ENCODE measurements around the gene NUP210.

DNA sequence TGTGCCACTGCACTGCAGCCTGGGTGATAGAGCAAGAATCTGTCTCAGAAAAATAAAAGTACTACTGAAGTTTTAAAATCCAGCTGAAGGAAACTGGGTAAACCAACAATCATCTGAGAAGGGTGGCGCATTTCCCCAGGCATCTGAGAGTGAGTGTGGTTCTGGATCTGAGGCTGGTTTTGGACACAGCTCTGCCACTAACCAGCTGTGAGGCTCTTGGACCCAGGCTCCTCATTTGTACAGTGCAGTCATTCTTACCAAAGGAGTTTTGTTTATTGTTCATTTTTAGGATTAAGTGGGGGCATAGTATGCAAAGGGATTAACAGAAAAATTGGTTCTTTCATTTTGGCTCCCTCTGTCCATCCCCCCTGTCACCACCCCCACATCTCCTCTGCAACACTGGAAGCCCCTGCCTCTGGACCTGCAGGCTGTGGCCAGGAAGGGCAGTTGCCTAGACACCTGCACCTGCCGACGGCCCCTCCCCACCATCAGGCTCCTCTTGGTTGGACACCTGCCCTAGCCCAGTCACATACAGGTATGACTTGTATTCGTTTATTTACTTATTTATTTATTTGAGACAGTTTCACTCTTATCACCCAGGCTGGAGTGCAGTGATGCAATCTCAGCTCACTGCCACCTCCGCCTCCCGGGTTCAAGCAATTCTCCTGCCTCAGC is 8.8 kb downstream of the NUP210 start:
- TF ChIP-seq, protein P1, sequence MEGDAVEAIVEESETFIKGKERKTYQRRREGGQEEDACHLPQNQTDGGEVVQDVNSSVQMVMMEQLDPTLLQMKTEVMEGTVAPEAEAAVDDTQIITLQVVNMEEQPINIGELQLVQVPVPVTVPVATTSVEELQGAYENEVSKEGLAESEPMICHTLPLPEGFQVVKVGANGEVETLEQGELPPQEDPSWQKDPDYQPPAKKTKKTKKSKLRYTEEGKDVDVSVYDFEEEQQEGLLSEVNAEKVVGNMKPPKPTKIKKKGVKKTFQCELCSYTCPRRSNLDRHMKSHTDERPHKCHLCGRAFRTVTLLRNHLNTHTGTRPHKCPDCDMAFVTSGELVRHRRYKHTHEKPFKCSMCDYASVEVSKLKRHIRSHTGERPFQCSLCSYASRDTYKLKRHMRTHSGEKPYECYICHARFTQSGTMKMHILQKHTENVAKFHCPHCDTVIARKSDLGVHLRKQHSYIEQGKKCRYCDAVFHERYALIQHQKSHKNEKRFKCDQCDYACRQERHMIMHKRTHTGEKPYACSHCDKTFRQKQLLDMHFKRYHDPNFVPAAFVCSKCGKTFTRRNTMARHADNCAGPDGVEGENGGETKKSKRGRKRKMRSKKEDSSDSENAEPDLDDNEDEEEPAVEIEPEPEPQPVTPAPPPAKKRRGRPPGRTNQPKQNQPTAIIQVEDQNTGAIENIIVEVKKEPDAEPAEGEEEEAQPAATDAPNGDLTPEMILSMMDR (IDR thresholded peaks at IDR 0.05 in 4 of 5, conservative IDR thresholded peaks at IDR 0.05 in 1 of 5) = no peak
- TF ChIP-seq POLR2A (IDR thresholded peaks at IDR 0.05) = no peak
